ENCODE results near the gene HOXC10.

The HOXC10 gene

DNA sequence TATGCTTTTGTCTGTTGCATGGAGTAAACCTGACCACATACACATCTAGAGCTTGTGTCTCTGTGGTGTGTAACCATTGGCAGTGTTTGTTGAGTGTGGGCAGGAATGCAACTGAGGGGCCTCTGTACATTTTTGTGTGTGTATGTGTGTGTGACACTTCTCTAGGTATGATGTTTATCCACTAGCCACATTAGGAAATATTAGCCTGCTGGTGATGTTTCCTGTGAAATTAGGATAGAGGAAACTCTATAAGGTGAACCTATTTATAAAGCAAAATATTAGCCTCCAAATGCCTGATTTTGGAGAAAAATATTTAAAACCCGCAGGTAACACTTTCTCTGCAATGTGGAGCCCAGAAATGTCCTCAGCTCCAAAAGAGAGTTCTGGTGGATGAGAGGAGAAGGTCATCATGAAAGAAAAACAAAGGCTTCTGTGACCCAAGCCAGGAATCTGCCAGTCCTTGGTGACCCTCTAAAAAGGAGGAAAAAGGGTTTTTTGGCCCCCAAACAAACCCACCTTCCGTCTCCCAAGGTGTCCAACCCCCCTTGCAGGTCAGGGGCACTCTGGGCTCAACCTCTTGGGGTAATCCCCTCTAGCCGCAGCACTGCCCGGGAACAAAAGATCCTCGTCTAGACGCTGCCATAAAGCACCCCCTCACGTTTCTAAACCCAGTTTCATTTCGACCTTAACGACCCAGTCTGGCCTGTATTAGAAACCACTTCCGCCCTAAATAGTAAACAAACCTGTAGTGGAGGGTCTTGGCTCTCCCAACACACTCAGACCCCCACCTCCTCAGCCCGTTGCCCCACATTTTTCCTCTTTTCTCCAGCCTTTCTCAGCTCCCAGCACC is 7.1 kb upstream of the HOXC10 start:
- no peak for DNase-seq (ENCODE audit: low read depth)

GRCh38 chr12:53978477-53979356 is 6.2 kb upstream of the HOXC10 start:
- DNase-seq (ENCODE audit: low read depth) = no peak

GRCh38 chr12:53980104-53980801 is 4.7 kb upstream of the HOXC10 start:
- DNase-seq (ENCODE audit: low read depth) = no peak

- no peak for DNase-seq (ENCODE audit: low read depth)
Measured at GRCh38 chr12:53980802-53981496, 4.0 kb upstream of the HOXC10 start.

DNA sequence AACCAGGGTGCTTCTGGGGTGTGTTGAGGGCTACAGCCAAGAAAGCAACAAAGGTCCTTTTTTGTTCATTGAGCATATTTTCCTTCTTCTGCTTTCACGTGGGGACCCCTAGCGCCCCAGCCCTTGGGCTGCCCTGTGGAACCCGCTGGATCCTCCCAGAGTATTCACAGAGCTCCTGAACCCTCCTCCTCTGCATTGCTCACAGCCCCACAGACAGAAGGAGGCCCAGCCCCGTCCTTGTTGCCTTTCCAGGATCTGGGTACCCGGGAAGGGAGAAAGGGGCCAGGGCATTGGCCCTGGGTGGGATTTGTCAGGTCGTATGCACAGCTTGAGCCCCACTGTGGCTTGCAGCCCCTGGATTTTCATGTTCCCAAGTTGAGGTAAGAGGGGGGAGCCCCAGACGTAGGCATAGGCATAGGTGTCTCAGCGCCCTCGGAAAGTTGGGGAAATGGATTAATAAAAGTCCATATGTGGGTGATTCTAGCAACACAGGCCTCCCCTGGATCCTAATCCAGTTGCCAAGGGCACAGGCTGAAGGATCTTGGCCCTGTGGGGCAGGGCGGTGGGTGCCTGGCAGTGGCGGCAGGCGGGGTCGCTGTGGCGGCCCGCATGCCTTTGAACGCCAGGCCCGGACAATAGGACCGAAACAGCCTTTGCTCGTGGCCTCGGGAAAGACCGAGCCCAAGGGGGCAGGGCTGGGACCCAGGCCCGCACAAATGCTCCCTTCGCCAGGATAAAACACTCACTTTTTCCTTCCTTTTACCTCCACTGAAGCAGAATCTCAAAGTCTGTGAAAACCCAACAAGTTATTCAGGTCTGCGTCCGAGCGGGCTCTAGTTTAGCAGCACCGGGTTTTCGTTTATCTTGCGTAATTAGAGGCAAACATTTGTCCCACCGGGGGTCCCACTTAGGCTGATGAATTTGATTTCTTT is 3.0 kb upstream of the HOXC10 start:
- DNase-seq (ENCODE audit: low read depth) = no peak

DNA sequence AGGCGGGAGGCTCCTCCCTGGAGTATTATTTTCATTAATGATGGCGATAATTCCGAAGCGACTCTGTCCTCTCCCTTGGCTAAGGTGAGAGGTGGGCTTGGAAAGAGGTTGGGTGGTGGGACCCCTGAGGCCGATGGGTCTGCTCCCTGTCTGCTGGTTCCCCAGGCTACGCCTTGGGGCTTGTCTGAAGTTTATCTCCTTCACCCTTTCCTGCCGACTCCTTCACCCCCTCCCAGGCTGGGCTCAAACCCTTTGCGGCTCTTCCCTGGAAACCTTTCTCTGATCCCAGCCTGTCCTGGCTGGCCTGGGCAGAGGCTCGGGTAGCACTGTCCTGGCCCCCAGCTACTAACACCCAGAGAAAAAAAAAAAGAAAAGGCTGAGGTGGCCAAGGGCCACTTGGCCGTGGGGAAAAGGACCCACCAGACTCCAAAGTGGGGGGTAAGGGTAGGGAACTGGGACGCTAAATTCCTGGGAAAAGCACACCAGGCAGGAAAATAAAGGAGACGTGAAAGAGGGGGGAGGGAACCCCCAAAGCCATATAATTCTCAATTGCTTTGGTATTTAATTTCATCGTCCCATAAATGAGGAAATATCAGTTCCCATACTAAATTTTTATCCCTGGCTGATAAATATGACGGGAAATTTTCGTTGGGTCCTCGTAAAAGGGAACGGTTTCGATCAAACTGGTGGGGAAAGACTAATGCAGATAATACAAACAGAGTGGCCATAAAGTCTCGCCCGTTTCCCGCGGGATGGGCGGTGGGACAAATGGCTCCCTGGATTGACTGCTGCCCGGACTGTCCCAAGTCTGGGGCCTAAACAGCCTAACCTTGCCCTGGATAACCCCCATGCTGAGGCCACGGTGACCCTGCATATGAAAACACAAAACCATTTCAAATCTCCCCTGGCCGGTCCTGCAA is 2.0 kb upstream of the HOXC10 start:
- DNase-seq (ENCODE audit: low read depth) = no peak

DNA sequence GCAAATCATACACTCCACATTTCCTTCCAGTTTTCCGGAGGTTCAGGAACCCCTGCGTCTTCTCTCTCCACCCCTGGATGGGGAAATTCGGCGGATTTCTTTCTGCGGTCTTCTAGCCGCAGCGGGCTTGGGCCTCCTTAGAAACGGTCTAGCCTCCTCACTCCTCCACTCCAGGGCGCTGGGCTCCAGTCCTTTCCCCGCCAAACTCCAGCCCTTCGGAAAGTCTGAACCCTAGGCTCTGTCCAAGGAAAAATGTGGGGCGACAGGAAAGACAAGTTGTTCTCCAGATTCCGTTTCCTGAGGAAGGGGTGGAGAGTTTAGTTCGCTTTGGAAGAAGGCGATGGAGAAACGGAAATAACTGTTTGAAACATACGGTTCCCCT is 1.4 kb upstream of the HOXC10 start:
- no peak for DNase-seq (ENCODE audit: low read depth)

DNA sequence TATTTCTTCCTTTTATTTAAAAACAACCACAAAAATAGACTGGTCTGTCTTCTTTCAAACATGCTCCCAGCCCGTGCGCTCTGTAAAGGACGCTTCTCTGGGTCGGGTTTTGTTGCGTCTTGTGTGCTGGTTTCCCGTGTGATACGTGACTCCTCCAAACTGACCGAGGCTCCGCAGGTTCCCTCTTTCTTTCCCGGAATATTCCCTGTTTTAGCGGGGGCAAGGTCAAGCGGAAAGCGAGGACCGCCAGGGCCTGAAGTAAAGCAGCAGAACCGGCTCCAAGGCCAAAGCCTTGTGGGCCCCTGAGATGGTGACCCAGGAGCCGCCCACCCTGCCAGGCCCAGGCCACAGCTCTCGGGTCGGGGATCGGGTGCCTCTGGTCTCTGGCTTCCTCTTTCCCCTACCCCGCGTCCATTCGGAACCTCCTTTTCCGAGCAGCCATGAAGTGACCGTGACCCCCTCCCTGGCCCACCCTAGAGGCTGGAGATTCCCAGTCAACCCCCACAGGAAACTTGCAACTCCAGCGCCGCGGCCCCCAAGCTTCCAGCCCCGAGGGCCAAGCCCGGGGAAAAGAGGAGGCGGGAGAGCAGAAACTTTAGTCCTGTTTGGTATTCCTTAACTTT is 885 bp upstream of the HOXC10 start:
- no peak for DNase-seq (ENCODE audit: low read depth)

DNA sequence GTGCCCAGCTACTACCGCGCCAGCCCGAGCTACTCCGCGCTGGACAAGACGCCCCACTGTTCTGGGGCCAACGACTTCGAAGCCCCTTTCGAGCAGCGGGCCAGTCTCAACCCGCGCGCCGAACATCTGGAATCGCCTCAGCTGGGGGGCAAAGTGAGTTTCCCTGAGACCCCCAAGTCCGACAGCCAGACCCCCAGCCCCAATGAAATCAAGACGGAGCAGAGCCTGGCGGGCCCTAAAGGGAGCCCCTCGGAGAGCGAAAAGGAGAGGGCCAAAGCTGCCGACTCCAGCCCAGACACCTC is 697 bp downstream of the HOXC10 start:
- no peak for DNase-seq (ENCODE audit: low read depth)

DNA sequence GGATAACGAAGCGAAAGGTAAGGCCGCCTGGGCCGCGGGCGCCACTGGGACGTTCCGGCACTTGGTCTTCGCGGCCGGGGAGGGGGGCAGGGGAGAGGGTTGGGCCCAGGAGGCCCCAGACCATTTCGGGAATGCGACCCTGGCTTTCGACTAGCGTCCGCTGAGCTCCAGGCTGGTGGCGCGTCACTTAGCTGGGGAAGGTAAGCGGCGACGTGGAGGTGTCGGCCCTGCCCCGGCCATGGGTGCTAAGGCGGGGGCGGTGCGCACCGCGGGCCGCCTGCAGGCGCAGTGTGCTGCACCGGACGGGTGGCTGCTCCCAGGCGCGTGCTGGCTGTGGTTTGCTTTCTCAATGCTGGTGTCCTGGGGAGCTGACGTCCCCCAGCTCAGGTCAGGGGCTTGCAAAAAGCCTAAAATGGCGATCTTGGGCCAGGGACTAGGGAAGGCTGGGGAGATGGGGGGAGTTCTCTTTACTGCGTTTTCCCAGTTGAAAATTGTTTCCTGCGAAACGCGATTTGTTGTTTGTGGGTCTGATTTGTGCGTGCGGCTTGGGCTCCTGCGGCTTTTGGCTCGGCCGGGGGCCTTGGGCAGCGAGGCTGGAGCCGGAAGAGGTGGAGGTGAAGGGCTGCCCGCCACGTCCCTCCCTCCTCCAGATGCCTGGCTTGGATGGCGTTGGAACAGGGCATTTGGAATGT is 1.2 kb downstream of the HOXC10 start:
- no peak for DNase-seq (ENCODE audit: low read depth)

DNA sequence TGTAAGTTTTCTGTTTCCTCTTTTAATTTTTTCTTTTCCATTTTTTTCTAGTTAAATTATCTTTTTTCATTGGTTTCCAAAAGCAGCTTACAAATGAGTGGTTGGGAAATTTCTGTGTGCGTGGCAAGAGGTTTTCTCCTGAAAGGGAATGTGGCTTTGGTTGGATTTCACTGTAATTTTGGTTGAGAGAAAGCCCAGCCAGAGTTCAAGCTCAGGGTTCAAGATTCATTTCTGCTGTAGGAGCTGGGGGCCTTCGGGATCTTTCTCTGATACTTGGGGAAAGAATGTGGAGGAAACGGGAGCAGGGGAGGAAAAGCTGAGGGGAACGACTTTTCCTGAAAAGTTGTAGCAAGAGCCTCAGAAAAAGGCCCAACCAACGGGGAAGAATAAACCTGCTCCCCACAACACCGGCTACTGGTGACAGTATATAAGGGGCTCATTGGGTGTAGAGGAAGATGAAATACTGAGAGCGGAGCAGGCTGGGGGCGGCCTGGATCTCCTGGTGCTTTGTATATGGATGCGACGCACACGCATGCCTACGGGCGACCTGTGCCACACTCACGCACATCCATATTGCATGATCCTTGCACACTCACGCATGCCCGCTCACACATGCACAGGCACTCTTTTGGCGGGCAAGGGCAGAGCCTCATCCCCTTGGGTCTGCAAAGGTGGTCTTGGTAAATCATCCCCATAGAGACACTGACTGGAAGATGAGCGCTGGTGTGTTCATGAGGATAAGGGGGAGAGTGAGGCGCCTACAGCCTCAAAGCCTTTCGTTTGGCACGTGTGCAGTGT is 1.9 kb downstream of the HOXC10 start:
- no peak for DNase-seq (ENCODE audit: low read depth)

- no peak for DNase-seq (ENCODE audit: low read depth)
Measured at GRCh38 chr12:53987787-53988230, 2.9 kb downstream of the HOXC10 start.

- no peak for DNase-seq (ENCODE audit: low read depth)
Measured at GRCh38 chr12:53988541-53989226, 3.7 kb downstream of the HOXC10 start.

DNA sequence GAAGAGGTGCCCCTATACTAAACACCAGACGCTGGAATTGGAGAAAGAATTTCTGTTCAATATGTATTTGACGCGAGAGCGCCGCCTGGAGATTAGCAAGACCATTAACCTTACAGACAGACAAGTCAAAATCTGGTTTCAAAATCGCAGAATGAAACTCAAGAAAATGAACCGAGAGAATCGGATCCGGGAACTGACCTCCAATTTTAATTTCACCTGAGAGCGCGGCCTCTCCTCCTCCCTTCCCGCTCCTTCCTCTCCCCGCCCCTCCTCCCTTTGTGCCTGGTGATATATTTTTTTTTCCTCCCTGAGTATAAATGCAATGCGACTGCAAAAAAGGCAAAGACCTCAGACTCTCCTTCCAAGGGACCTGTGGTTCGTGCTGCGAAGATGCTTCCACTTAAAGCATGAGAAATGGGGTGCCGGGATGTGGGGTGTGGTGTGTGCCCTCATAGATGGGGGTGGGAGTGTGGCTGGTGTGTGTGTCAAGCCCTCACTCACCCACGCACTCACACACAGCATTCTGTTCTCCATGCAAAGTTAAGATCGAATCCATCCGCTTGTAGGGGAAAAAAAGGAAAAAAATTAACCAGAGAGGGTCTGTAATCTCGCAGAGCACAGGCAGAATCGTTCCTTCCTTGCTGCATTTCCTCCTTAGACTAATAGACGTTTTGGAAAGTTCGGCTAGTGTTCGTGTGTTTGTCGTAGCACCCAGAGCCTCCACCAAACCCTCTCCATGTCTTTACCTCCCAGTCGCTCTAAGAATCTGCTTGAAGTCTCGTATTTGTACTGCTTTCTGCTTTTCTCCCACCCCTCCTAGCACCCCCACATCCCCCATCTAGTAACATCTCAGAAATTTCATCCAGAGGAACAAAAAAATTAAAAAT is 4.5 kb downstream of the HOXC10 start:
- DNase-seq (ENCODE audit: low read depth) = no peak

GRCh38 chr12:53990311-53991076 is 5.5 kb downstream of the HOXC10 start:
- no peak for DNase-seq (ENCODE audit: low read depth)

DNA sequence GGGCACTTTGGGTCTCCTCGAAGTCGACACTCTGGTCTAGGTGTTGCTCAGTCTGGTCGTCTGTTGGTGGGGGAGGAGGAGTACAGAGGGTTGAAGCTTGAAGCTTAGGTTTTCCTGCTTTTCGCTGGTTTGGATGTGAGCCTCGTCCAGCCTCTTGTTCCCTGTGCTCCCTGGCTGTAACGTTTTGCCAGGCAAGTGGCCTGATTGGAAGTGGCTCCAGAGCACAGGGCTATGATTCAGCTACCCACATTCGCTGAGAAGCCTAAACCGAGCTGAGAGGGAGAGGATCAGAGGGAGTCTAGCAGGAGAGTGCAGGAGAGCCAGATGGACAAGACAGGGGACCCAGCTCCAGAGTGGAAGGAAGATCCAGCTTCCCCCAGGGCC is 6.1 kb downstream of the HOXC10 start:
- no peak for DNase-seq (ENCODE audit: low read depth)

Measured in activated T-cell treated with anti-CD3 and anti-CD28 coated beads for 24 hours (primary cell).